IPS-NIHi7 (cell line): ENCODE results near the gene KSR1.
"Not testable (repeated sequence)": the region's sequence is repeated elsewhere in the genome, so short reads cannot be mapped to it uniquely, and the experiment has no call there.

Source experiments
- DNase-seq: peaks from one replicate; pipeline ENCODE4 v3.0.0; 2012; ENCODE audit warnings: mixed read lengths; ENCODE audit errors: extremely low spot score

The KSR1 gene

DNA sequence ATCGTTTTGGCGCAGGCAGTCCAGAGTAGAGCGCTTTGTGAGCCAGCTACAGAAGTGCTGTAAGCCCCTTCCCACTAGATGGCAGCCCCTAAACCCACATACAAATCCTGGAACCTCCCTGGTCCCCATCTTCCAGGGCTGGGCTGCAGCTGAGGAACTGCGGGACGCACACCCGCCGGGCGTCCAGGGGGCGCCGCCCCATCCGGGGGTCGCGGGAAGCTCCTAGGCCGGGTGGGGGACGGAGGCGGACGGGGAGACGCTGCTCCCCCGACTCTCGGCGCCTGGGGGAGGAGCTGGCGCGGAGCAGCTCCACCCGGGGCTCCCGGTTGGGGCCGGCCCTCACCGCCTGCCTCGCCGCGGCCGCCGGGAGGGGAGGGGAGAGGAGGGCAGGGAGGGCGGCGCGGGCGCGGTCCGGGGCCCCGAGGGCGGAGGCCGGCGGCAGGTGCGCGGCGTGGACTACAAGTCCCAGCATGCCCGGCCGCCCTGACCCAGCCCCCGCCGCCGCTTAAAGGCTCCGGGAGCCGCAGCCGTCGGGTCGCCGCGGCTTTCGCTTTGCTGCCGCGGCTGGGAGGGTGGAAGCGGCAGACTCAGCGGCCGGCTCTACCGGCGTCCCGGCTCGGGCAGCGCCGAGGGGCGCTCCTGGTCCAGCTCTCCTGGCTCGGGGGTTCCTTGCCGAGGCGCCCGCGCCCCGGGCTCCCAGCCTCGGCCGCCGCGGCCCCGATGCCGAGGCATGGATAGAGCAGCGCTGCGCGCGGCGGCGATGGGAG, at the start of gene KSR1:
KSR1 (plus strand) TSS at position 535 of the 767 bp plus-strand sequence; CDS start at position 731, 196 bp downstream.
- DNase-seq, result peak; percentile 88

DNA sequence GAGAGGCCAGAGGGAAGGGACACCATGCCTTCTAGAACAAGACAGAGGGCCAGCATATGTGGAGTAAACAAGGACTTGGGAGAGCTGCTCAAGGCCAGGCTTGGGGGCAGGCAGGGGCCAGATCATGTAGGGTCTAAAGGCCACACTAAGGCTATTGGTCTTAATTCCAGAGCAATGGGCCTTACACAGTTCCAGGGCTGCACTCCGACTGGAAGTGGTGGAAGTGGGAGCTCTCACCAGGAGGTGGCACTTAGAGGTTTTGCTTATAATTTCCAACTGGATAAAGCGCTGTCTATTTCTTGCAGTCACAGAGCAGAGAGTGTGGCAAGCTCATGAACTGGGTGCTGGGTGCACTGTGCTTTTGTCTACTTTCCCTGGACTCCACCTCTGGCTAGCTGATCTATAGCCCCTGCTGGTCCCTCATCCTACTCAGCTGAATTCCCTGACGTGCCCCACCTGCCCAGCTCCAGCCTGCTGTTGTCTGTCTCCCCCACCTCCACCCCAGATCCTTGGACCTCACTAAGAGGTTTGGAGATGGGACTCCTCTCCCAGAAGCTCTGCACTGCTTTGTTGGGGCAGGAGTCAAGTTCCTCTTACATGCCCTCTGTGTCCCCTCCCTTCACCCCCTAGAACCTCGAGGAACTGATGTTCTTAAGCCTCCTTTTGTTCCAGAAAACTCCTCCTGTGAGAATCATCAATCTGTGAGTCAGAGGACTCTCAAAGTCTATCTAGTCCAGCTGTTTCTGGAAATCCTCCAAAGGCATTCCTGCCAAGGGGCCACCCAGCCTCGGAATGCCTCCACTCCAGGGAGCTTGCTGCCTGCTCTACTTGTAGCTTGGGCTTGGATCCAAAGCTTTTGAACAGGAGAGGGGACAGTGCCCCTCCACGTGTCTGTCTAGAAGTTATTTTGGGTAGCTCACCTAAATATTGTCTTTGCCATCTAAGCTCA, 48.1 kb upstream of the KSR1 start:
- DNase-seq, result no peak

DNA sequence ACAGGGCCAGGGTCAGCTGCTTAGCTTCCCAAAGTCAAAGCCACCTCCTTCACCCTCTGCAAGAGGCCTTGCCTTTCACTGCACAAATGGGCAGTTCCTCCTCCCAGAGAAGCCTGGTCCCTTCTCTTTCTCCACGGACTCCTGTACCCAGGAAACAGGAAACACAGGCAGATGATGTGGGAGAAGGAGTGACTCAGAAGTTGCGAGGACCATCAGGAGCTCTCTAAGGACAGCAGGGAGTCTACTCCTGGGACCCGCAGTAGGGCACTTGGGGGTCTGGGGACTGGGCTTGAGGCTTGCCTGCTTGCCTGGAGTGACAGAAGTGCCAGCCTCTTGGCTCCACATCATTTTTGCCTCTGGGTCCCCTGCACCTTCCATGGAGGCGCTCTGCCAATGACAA, 47.4 kb upstream of the KSR1 start:
- DNase-seq, result no peak

DNA sequence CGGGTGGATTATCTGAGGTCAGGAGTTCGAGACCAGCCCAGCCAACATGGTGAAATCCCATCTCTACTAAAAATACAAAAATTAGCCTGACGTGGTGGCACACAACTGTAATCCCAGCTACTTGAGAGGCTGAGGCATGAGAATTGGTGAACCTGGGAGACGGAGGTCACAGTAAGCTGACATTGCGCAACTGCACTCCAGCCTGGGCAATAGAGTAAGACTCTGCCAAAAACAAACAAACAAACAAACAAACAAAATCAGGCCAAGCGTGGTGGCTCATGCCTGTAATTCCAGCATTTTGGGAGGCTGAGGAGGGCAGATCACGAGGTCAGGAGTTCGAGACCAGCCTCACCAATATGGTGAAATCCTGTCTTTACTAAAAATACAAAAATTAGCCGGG, 44.1 kb upstream of the KSR1 start:
- DNase-seq, result not testable (repeated sequence)

DNA sequence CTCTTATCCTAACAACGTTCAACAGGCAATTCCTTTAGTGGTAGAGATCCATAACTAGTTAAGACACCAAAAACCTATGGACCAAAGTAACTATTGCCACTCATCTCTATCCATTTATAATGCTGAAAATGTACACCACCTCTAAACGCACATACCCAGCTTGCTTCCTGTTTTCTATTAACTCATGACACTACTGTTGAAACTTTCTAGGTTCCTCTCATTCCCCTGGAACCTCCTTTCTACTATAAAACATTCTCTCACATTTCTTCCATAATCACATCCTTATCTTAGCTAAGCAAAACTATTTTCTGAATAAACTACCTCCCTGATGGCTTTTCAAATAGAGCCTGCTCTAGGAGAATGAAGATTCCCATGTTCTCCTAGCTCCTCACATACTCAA, 42.9 kb upstream of the KSR1 start:
- DNase-seq, result no peak

DNA sequence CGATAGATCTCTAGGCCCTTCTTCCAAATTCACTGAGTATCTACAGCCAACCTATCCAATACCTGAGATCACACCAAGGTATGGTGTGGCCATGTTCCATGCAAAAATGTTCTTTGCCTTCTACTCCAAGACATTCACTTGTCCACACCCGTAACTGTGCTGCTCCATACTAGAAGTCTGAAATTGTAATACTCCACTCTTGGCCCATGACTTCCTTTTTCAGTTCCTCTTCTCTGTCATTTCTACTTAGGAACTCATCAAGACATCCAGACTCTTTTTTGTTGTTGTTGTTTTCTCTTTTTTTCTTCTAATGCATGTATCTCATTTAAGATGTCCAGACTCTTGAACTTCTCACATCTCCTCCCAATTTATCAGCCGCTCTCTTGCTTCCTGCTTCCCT, 42.5 kb upstream of the KSR1 start:
- DNase-seq, result no peak

DNA sequence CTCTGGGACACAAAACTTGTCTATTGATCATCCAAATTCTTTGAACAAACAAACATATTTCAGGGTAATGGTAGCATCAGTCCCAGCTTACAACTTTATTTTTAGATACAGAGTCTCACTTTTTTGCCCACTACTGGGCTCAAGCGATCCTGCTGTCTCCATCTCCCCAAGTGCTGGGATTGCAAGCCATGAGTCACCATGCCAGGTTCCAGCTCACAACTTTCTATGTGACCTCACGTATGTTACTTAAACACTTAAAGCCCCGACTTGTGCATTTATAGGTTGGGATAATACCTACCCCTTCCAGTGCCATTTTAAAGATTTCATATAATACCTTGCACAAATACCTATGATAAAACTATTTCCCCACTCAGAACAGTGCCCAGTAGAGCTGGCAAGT, 42.0 kb upstream of the KSR1 start:
- no peak for DNase-seq

DNA sequence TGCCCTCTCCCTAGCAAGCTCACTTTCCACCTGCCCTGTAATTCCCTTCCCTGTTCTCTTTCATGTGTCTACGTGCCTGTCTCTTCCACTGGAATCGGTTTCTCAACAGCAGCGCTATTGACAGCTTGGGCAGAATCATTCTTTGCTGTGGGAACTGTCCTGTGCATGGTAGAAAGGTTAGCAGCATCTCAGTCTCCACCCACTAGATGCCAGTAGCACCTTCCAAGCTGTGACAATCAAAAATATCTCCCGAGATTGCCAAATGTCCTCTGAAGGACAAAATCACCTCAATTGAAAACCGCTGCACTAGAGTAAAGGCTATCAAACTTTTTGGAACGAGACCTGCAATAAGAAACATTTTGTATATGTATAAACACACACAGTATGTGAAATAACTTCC, 41.6 kb upstream of the KSR1 start:
- DNase-seq, result no peak

DNA sequence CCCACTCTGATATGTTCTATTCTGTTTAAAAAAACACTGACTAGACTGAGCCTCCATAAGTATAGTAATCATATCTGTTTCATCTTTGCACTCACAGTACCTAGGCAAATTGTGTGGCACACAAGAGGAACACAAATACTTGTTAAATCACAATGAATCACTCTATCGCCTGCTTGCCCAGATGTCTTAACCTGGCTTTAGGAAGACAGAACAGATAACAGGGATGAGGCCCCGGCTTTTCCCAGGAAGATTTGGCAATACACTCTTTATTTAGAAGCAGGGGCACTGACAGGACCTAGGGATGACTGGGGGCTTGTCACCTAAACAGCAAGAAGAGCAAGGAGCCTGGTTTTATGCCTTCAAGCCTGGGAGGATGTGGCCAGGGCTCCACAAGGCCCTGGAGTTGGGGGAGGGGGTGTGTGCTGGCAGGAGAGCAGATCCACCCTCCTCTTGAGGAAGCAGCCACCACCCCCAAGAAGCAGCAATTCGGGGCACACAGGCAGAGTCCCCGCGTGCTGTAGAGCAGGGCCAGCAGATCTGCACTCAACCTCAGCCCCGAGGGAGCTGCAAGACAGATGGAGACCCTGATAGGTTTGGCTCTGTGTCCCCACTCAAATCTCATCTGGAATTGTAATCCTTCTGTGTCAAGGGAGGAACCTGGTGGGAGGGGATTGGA, 41.0 kb upstream of the KSR1 start:
- DNase-seq, result no peak

DNA sequence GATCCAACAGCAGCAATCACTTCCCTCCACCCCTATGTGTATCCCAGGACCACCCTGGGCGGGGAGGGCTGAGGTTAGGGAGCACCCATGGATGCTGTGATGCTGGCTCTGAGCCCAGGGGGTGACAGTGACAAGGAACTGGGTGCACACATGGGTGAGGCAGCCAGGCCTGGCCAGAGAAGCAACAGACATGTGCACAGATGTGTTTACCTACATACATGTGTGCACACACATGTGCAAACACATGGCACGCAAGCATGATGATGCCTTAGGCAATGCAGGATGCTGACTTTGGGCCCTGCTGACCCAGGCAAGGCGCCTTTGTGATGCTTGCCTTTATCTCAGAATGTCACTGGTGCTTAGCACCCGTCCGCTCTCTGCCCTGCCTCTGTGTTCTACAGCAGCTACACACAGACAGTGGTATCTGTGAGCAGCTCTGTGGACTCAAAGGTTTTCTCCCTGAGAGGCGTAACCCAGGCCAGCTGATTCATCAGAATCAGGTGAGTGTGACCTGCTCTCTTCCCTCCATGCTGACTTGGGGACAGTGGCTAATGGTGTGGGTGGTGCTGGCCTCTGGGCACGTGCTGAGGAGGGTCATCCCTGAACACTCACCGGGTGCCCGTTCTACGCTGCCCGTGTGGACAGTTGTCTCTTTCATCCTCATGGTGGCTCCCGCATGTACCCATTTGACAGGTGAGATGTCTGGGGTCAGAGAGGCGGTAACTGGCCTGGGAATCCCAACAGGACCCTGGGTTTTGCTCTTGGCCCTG, 38.5 kb upstream of the KSR1 start:
- no peak for DNase-seq

DNA sequence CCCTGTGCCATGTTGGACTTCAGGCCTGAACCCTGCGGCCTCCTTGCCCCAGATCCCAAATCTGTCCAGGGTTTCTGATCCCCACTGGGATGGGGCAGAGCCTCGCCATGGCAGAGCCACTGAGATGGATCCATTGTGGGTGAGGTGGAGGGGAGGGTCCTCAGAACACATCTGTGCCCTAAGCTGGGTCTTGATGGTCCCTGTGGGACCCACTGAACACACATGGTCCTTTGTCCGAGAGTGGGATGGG, 38.0 kb upstream of the KSR1 start:
- no peak for DNase-seq

DNA sequence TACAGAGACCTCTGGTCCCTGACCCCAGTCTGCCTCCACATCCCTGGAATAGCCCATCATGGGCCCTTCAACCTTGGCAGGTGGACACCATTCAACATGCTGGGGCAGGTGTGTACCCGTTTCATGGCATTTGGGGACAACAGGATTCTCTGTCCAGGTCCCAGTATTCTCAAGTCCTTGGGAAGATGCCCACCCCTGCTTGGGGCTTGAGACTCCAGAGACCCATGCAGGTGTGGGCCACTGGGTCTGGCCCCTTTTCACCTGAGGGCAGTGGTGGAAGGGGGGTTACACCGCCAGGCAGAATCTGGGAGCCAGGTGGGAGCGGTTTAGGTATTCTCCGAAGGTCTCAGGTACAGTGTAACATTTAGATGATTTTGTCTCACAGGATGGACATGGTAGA, 37.1 kb upstream of the KSR1 start:
- DNase-seq, result no peak

DNA sequence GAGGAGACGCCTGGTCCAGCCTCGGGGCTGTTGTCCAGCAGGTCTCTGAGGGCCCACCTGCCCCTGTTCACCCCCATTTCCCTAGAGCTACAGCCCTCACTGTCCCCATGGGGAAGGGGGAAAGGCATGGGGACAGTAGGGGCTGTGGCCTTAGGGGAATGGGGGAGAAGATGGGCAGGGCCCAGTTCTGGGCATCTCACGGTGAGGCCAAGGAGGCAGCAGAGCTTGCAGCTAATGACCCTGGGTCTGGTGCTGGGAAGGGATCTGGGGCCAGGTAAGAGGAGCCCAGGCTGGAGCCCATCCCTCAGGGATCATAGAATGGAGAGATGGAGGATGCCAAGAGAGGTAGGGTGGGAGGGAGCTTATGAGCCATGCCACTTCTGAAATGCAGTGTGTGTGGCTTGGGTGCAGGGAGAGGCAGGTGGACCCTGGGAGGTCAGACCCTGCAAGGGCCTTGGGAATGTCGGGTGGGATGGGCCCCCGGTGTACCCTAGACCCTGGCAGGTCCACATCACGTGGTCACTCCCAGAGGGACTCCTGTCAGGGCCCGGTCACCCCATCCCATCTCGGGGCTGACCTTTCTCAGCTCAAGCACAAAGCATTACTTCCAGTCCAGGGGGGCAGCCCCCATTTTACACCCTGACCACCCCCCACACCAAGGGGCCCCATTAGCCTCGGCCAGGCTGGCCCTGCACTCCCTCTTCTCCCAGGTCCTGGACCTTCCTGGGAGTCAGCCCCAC, 35.9 kb upstream of the KSR1 start:
- no peak for DNase-seq

DNA sequence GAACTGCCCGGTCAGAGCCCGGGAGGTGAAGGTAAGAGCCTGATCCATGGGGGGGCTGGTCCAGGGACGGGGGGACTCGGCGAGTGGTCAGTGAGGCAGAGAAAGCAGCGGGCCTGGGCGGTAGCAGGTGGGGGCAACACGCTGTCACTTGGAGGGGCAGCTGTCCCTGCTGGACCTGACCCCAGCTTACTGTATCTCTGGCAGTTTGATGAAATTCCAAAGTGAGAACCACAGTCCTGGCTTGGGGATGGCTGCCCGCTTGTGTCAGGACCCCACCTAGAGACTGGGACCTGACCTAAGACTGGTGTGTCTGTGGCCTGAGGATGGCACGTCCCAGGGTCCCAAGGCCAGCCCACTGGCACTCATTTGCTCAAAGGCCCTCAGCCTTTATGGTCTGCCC, 35.1 kb upstream of the KSR1 start:
- no peak for DNase-seq

DNA sequence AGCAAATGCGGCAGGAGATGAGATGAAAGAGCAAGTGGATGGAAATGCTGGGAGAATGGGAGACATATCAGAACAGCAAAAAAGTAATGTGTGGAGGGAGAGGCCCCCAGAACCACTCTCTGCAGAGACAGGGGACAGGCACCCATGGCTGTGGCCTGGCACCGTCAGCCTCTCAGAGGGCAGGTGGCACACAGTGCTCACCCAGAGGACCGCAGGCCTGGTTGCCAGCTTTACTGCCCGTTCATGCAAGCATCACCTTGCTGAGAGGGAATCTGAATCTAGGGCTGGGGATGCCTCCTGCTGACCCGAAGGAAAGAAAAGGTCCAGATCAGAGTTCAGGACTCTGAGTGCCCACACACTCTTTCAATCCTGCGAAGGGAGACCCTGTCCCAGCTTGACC, 34.6 kb upstream of the KSR1 start:
- not testable (repeated sequence) for DNase-seq

DNA sequence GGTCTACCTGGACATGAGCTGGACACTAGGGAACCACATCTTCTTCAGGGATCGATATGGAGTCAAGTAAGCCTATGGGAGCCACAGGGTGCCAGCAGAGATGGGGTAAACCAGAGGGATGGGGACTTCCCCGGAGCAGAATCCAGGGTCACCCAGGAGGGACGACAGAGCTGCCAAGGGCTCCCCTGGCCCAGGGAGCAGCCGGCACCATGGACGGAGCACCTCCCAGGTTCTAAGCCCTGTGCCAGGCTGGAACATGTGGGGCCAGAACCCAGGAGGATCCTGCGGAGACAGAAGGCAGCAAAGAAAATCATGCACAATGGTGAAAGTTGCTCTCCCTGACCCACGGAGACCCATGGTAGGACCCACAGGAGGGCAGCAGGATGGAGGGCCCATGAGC, 33.6 kb upstream of the KSR1 start:
- no peak for DNase-seq

DNA sequence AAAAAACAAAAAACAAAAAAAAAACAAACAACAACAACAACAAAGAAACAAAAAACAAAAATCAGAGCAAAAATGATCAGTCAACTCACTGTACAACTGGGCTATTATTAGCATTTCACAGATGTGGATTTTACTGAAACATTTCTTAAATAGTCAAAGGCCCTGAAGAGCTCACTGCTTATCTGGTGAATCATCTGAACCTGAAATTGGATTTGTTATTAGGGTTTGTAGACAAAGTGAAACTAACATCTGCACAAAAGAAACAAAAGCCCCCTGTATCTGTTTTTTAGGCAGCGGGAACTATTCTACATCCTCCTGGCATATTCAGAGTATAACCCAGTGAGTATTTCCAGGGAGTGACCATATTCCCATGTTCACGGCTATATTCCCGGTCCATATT, 32.6 kb upstream of the KSR1 start:
- no peak for DNase-seq

DNA sequence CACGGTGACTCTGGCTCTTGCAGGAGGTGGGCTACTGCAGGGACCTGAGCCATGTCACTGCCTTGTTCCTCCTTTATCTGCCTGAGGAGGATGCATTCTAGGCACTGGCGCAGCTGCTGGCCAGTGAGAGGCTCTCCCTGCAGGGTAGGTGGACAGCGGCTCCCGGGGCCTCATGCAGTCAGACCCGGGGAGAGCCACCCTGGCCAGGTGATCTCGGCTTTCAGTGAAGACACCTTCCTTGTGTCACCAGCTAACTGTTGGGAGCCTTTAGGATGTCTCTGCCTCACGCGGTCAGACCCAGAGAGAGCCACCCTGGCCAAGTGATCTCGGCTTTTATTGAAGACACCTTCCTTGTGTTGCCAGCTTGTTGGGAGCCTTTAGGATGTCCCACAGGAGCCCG, 31.7 kb upstream of the KSR1 start:
- no peak for DNase-seq

DNA sequence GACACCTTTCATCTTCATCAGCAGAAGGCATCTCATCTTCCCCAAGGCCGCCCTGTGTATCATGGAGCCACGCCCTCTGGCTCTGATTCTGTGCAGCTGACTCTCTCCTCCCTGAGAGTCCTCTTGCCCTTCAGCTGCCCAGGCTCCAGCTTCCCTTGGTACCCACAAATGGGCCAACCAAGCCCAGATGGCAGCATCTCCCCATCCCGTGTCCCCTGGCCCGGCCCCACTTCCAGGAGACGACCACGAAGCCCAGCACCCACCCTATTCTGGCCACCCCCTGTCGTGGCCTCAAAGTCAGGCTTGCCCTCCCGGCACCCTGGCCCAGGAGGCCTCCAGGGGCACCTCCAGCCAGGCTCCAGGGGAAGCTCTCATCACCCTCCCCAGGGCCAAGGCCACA, 31.3 kb upstream of the KSR1 start:
- no peak for DNase-seq

DNA sequence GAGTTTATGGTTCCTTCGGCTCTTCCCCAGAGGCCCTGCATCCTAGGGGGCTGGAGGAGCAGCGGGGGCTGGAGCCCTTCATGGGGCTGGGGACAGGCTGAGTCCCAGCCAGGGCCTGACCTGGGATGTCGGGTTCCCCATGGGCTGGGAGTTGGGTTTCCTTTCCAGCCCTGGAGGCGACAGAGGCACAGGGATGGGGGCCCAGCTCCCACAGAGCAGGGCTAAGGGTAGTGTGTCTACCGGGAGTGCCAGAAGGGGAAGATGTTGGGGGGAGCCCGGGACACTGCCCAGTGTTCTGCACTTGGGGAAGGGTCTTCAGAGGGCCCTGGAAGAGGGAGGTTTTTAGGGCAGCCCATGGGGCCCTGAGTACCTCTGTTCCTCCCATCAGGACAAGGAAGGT, 30.7 kb upstream of the KSR1 start:
- DNase-seq, result not testable (repeated sequence)

DNA sequence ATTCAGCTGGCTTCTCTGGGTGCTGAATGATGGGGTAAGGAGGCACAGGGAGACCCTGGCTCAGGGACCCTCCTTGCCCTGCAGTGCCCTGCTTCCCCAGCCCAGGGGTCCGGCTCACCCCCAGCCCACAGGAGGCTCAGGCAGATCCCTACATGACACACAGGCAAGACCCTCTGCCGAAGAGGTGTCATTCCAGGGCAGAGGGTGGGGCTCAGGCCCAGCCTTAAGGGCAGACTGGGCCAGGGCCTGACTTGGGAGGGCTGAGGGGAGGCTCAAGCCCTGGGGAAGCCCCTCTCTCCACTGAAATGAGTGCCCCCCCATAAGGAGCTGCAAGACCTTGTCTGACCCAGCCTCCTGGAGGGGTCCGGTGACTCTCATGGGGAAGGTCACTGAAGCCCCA, 30.3 kb upstream of the KSR1 start:
- DNase-seq, result no peak
